D721Med (cell line): Measurements from ENCODE around the gene SCYL1.
A peak's percentile ranks its signal among the peaks of the same experiment; 100 is the strongest.

ENCODE experiments used
- DNase-seq: peaks from one replicate; pipeline ENCODE4 v3.0.0; 2011; ENCODE audit warnings: low spot score; ENCODE audit not compliant: insufficient read length
- FAIRE-seq: peaks from 2 replicates; lab custom pipeline; 2011; peaks lifted over from hg19 to GRCh38; lab: Jason Lieb, UNC
- TF ChIP-seq, protein P1 (sequence below): IDR thresholded peaks from 2 replicates; pipeline ENCODE4 v1.5.1; 2012; ENCODE audit warnings: mild to moderate bottlenecking, control low read depth; ENCODE audit not compliant: insufficient read depth; ENCODE audit errors: missing control alignments

SCYL1 gene

DNA sequence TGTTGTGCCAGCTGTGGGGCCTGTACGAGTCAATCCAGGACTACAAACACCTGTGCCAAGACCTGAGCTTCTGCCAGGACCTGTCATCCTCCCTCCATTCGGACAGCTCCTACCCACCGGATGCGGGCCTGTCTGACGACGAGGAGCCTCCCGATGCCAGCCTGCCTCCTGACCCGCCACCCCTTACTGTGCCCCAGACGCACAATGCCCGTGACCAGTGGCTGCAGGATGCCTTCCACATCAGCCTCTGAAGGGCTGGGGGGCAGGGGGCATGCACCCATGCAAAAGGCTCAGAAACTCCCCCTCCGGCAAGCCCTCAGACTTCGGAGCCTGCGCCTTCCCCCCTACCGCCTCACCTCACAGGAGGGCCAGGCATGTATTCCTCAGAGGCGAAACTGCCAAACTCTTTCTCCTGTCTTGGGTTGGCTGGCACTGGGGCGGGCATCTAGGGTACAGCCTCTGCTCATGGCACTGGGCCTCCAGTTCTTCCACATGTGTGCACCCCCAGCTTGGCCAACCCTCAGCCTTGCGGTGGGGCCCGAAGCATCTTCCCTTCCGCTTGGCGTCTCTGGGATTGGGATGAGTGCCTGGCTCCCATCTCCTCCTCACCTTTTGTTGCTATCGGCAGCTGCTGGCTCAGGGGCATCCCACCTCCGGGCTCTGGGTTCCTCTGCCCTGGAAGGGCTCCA, 48.7 kb downstream of the SCYL1 start:
- no peak for DNase-seq
- no peak for FAIRE-seq
- TF ChIP-seq, protein P1, sequence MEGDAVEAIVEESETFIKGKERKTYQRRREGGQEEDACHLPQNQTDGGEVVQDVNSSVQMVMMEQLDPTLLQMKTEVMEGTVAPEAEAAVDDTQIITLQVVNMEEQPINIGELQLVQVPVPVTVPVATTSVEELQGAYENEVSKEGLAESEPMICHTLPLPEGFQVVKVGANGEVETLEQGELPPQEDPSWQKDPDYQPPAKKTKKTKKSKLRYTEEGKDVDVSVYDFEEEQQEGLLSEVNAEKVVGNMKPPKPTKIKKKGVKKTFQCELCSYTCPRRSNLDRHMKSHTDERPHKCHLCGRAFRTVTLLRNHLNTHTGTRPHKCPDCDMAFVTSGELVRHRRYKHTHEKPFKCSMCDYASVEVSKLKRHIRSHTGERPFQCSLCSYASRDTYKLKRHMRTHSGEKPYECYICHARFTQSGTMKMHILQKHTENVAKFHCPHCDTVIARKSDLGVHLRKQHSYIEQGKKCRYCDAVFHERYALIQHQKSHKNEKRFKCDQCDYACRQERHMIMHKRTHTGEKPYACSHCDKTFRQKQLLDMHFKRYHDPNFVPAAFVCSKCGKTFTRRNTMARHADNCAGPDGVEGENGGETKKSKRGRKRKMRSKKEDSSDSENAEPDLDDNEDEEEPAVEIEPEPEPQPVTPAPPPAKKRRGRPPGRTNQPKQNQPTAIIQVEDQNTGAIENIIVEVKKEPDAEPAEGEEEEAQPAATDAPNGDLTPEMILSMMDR = no peak

DNA sequence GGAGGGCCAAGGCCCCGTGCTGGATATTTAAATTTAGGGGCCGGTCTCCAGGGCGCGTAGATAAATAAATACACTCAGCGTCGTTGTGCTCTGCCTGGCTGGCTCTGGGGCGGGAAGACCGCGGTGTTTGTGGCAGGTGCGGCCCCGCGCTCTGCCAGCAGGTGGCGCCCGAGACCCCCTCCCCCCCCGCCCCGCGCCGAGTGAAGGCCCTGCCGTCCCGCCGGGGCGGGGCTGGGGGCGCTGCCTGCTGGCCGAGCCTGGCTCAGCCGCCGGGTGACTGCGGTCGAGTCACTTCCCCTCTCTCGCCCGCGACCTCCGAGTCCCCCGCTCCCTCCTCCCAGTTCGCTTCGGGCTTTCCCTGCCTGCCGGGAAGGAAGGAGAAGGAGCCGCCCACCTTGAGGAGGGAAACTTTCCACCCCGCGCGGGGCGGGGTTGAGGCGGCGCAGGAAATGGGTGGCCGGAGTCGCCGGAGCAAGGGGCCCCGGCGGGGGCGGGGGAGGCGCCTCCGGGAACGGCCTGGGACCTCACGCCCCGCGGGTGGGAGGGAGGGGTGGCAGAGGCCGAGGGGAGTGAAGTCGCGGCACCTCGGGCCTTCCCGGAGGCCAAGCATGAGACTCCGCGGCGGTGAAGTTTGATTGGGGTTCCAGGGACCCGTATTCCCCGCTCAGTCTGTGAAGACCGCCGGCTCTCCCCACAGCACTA, 49.4 kb downstream of the SCYL1 start:
- TF ChIP-seq, protein P1 = peak; percentile 48
- FAIRE-seq = no peak
- DNase-seq = peak; percentile 96

DNA sequence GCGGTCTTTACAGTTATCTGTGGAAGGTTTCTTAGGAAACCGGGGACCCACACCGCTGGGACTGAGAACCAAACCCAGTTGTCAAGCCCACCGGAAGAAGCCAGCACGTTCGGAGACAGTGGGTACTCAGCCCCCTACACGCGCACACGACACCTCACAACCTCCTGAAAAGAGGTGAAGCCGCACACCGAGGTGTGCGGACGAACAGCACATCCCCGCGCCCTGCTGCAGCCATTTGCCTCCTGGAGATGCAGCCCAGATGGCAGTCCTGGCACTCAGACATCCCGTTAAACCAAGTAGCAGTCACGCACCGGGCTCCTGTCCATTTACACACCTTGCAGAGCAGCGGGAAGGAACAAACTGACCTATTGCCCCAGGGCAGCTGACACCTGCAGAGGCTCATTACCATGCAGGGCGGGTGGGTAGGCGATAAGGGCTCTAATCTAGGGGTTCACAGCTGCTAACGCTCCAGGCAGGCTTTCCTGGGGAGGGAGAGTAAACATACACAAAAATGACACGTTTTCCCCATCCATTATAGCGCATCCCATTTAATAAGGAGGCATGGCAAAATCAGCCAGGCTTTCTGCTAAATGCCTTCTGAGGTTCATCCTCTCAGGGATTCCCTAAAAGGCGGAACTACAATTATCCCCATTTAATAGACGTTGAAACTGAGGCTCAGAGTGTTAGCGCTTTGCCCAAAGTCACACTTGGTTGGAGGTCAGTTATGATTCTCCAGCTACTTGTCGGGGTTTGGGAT, 50.1 kb downstream of the SCYL1 start:
- TF ChIP-seq, protein P1 = no peak
- DNase-seq = no peak
- no peak for FAIRE-seq

DNA sequence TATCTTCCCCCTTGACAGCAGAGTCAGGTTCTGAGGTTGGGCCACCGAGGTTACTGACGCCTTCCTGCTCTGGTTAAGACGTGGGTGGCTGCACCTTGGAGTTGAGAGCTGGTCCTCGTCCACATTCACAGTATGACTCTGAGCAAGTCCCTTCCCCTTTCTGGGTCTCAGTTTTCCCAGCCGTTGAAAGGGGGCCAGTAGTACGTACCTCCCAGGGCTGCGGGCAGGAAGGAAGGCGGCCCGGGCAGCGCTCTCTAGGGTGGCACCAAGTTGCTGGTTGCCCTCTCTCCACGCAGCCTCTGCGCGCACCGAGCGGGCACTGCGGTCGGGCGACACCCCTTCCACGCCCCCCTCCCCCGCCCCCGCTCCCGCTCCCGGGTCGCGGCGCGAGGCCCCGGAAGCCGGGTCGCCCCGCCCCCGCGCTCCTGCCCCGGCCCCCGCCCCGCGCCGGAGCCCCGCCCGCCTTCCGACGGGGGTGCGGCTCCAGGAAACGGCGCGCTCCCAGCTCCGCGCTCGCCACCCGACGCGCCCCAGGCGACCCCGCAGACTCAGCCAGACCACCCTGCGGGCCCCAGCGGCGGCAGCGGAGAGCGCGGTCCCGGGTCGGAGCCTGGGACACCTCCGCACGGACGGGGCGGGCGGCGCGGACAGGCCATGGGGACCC, 50.8 kb downstream of the SCYL1 start, which contains the start of gene EHBP1L1:
Gene EHBP1L1, plus strand, starts transcription at position 486 of the 664 bp plus-strand sequence. CDS start 250 bp downstream, outside the sequence.
- TF ChIP-seq, protein P1 = no peak
- FAIRE-seq (no peak), DNase-seq (no peak)

DNA sequence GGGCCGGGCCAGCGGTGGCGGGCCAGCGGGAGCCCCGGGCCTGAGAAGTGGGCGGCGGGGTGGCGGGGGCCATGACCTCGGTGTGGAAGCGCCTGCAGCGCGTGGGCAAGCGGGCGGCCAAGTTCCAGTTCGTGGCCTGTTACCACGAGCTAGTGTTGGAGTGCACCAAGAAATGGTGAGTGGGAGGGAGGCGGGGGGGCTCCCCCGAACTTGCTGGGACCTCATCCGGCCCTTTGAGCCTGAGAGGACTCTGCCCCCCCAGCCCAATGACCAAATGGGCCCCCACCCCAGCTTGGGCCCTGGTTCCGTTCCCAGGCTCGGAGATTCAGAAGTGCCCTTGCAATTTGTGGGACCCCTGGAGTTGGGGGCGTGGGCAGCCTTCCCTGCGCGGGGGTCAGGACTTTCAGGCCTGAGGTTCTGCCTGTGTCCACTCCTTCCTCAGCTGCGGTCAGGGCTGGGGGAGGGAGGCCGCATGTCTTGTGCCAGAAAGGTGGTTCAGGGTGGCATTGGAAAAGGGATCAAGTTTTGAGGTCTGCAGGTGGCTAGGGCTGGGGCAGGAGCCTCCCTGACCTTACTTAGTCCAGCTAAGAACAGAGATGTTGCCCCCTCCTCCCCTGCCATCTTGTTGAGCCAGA, 51.5 kb downstream of the SCYL1 start:
- no peak for FAIRE-seq
- TF ChIP-seq, protein P1 = no peak
- no peak for DNase-seq
